Suprapubic skin (tissue), 3 donors: ENCODE results near the gene SLC25A29.

Source experiments
- EP300 ChIP-seq: sonication (generic); formaldehyde crosslinking; IDR thresholded peaks from one replicate; pipeline ENCODE4 v1.6.1; 2017; ENCODE audit warnings: antibody characterized with exemption
- POLR2A ChIP-seq, 2 donors: fragments of 450-650 bp; IDR thresholded peaks; one replicate each; pipeline ENCODE4 v1.6.1; 2017; ENCODE audit warnings: antibody characterized with exemption in 2 of 2, mild to moderate bottlenecking in 2 of 2, moderate library complexity in 2 of 2
- TF ChIP-seq, protein P1 (sequence below), 2 donors: fragments of 200-600 bp in 1 of 2; fragments of 450-650 bp in 1 of 2; sonication (generic) in 1 of 2; IDR thresholded peaks; one replicate each; pipeline ENCODE4 v1.5.1; 2016 to 2019; ENCODE audit warnings: antibody characterized with exemption in 2 of 2, mild to moderate bottlenecking in 1 of 2, moderate library complexity in 1 of 2

- TF ChIP-seq, protein P1, sequence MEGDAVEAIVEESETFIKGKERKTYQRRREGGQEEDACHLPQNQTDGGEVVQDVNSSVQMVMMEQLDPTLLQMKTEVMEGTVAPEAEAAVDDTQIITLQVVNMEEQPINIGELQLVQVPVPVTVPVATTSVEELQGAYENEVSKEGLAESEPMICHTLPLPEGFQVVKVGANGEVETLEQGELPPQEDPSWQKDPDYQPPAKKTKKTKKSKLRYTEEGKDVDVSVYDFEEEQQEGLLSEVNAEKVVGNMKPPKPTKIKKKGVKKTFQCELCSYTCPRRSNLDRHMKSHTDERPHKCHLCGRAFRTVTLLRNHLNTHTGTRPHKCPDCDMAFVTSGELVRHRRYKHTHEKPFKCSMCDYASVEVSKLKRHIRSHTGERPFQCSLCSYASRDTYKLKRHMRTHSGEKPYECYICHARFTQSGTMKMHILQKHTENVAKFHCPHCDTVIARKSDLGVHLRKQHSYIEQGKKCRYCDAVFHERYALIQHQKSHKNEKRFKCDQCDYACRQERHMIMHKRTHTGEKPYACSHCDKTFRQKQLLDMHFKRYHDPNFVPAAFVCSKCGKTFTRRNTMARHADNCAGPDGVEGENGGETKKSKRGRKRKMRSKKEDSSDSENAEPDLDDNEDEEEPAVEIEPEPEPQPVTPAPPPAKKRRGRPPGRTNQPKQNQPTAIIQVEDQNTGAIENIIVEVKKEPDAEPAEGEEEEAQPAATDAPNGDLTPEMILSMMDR (IDR thresholded peaks at IDR 0.05), result no peak
- no peak for TF ChIP-seq POLR2A (IDR thresholded peaks at IDR 0.05)
- no peak for TF ChIP-seq EP300
These were observed 23.4 kb downstream of the SLC25A29 start for GRCh38 chr14:100282766-100283419.
